K562 (cell line): ENCODE results near the gene KIFC3.

Source experiments
- E2F5 ChIP-seq: sonication (generic); formaldehyde crosslinking; IDR thresholded peaks from 2 replicates; pipeline ENCODE4 v1.8.0; 2022; ENCODE audit warnings: mild to moderate bottlenecking, missing genetic modification reagents
- ESRRA ChIP-seq: fragments of 450-650 bp; IDR thresholded peaks from 2 replicates; pipeline ENCODE4 v1.6.1; 2014; ENCODE audit warnings: low read depth, mild to moderate bottlenecking, moderate library complexity, borderline replicate concordance
- HNRNPH1 ChIP-seq: fragments of 200-400 bp; formaldehyde crosslinking; optimal IDR thresholded peaks from 2 replicates; pipeline ENCODE3; 2017; ENCODE audit warnings: low read depth, mild to moderate bottlenecking, low read length, moderate library complexity
- KAT8 ChIP-seq: fragments of 450-650 bp; IDR thresholded peaks from 2 replicates; pipeline ENCODE4 v1.6.1; 2016; ENCODE audit warnings: low read depth, mild to moderate bottlenecking
- POLR2AphosphoS5 ChIP-seq: IDR thresholded peaks from 2 replicates; pipeline ENCODE4 v1.6.1; 2011; ENCODE audit warnings: mild to moderate bottlenecking, low read depth, low read length, moderate library complexity; ENCODE audit not compliant: control insufficient read depth, insufficient read depth
- RAD21 ChIP-seq, 2 experiments: fragments of 250-450 bp in 1 of 2; fragments of 450-650 bp in 1 of 2; sonication (Bioruptor Pico) in 1 of 2; formaldehyde crosslinking in 1 of 2; IDR thresholded peaks in 1 of 2; conservative IDR thresholded peaks in 1 of 2; 2 replicates each; pipeline versions ENCODE4 v1.4.0 to v1.8.0; 2020 to 2022; ENCODE audit warnings: mild to moderate bottlenecking in 2 of 2, moderate library complexity in 1 of 2
- RCOR1 ChIP-seq, 2 experiments: IDR thresholded peaks; 2 replicates each; pipeline ENCODE4 v1.6.1; 2012; ENCODE audit warnings: low read depth in 2 of 2, low read length in 2 of 2, borderline replicate concordance in 1 of 2, improper control_type of control experiment in 1 of 2
- YY1 ChIP-seq, 3 experiments: IDR thresholded peaks; 2 replicates each; pipeline ENCODE4 v1.6.1; 2011; ENCODE audit warnings: low read length in 2 of 3, mild to moderate bottlenecking in 2 of 3, moderate library complexity in 2 of 3, borderline replicate concordance in 1 of 3, control low read depth in 1 of 3, low read depth in 1 of 3; ENCODE audit not compliant: insufficient read depth in 3 of 3, insufficient replicate concordance in 2 of 3, control insufficient read depth in 1 of 3, insufficient read length in 1 of 3; ENCODE audit errors: extremely low read depth in 1 of 3
- ZBED1 ChIP-seq: IDR thresholded peaks from 2 replicates; pipeline ENCODE4 v1.6.1; 2014
- ZFP1 ChIP-seq: fragments of 450-650 bp; formaldehyde crosslinking; IDR thresholded peaks from 2 replicates; pipeline ENCODE4 v1.4.0; 2020; ENCODE audit warnings: mild to moderate bottlenecking, mixed read lengths
- ZNF23 ChIP-seq: fragments of 250-450 bp; sonication (Bioruptor Pico); IDR thresholded peaks from 2 replicates; pipeline ENCODE4 v1.4.0; 2020; ENCODE audit warnings: mild to moderate bottlenecking
- TF ChIP-seq, protein P1 (sequence below): fragments of 450-650 bp; IDR thresholded peaks from 2 replicates; pipeline ENCODE4 v1.6.1; 2014; ENCODE audit warnings: low read depth, mild to moderate bottlenecking, moderate library complexity, borderline replicate concordance

DNA sequence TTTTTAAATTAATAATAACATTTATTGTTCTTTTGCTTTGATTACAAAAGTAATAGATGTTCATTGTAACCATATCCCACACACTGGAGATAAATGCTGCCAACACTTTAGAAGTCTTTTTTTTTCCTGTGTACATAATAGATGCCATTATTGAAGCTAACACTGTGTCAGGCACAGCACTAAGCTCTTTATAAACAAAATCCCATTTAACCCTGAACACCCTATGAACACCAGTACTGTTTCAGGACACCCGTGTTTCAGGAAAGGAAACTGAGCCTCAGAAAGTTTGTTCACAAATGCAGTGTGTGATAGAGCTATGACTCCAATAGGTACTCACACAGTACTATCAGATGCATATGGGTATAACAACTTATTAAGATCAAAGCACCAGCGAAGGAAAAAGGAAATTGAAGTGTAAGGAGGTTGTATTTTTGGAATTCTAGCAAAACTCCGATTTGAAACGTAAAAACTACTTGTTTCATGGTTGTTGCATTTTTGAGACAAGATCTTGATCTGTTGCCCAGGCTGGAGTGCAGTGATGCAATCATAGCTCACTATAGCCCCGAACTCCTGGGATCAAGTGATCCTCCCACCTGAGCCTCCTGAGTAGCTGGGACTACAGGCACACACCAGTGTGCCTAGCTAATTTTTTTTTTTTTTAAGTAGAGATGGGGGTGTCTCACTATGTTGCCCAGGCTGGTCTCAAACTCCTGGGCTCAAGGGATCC is 2.0 kb upstream of the KIFC3 start:
- TF ChIP-seq RCOR1 (IDR thresholded peaks at IDR 0.05; ENCODE audit: borderline replicate concordance in 1 of 2, low read depth in 2 of 2, low read length in 2 of 2) (0 out of 4 replicates have a peak, but pooled peaks of 1 of the 2 experiments have one; percentile 5), ZFP1 (CRISPR knock-in tag) (no peak), ZNF23 (CRISPR knock-in tag) (no peak), KAT8 (no peak), ZBED1 (no peak), E2F5 (CRISPR knock-in tag) (no peak), ESRRA (no peak), POLR2AphosphoS5 (no peak), RAD21 (CRISPR knock-in tag; conservative IDR thresholded peaks at IDR 0.05 in 1 of 2, IDR thresholded peaks at IDR 0.05 in 1 of 2) (no peak), HNRNPH1 (no peak), YY1 (IDR thresholded peaks at IDR 0.05; ENCODE audit: borderline replicate concordance in 1 of 3, control insufficient read depth in 1 of 3, extremely low read depth in 1 of 3, insufficient read depth in 3 of 3, insufficient read length in 1 of 3, insufficient replicate concordance in 2 of 3, low read depth in 1 of 3, low read length in 2 of 3) (no peak)
- TF ChIP-seq, protein P1, sequence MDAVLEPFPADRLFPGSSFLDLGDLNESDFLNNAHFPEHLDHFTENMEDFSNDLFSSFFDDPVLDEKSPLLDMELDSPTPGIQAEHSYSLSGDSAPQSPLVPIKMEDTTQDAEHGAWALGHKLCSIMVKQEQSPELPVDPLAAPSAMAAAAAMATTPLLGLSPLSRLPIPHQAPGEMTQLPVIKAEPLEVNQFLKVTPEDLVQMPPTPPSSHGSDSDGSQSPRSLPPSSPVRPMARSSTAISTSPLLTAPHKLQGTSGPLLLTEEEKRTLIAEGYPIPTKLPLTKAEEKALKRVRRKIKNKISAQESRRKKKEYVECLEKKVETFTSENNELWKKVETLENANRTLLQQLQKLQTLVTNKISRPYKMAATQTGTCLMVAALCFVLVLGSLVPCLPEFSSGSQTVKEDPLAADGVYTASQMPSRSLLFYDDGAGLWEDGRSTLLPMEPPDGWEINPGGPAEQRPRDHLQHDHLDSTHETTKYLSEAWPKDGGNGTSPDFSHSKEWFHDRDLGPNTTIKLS: no peak
